Progenitor cell of endocrine pancreas (in vitro differentiated cells): Measurements from ENCODE around the gene UFC1. TPM values are rescaled to one million over a fixed set of nuclear protein-coding genes. Genes with fewer than 3 reads are reported as not detected.
"Not testable (repeated sequence)": the region's sequence is repeated elsewhere in the genome, so short reads cannot be mapped to it uniquely, and the experiment has no call there.

ENCODE experiments used
- DNase-seq: peaks from one replicate; pipeline ENCODE4 v3.0.0; 2021; ENCODE audit warnings: low spot score; ENCODE audit not compliant: unreplicated experiment
- H3K27ac Mint-ChIP-seq: 2 replicates; pipeline ENCODE4 v1.8.0; 2021; ENCODE audit warnings: mild to moderate bottlenecking, moderate library complexity, mixed read lengths
- H3K27me3 Mint-ChIP-seq: 2 replicates; pipeline ENCODE4 v1.8.0; 2021; ENCODE audit warnings: mixed read lengths
- H3K36me3 Mint-ChIP-seq: 2 replicates; pipeline ENCODE4 v1.8.0; 2022; ENCODE audit warnings: mixed read lengths; ENCODE audit not compliant: insufficient read depth
- H3K4me1 Mint-ChIP-seq: 2 replicates; pipeline ENCODE4 v1.8.0; 2021; ENCODE audit warnings: low read depth, mixed read lengths
- H3K4me3 Mint-ChIP-seq: 2 replicates; pipeline ENCODE4 v1.8.0; 2021; ENCODE audit warnings: low read depth, mild to moderate bottlenecking, moderate library complexity, mixed read lengths
- H3K9me3 Mint-ChIP-seq: 2 replicates; pipeline ENCODE4 v1.8.0; 2021; ENCODE audit warnings: low read depth, mixed read lengths
- total RNA-seq: library from RNA; stranded (reverse); gene quantifications from 2 replicates; pipeline ENCODE4 v1.2.1, GENCODE V29; 2021
- TF ChIP-seq, protein P1 (sequence below): fragments of 200-600 bp; sonication (generic); IDR thresholded peaks from one replicate; pipeline ENCODE4 v1.5.0; 2021; ENCODE audit warnings: antibody characterized with exemption, mild to moderate bottlenecking; ENCODE audit not compliant: unreplicated experiment

Gene UFC1
- total RNA-seq, 1 donor from 2014 or later: 139 TPM

DNA sequence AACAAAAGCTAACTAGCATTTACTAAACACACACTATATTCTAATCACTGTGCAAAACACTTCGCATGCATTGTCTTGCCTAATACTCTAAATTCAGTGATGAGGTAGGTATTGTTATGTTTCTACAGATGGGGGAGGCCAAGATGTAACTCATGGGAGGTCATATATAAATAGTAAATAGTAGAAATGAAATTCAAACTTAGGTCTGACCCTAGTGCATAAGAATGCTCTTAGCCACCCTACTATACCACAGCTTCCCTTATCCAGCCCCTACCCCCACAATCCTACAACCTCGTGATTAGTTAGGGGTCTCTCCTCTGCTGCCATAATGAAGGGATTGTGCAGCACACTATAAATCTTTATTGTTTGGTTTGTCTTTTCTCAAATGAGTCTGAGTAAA, 39.2 kb upstream of the UFC1 start:
- TF ChIP-seq, protein P1, sequence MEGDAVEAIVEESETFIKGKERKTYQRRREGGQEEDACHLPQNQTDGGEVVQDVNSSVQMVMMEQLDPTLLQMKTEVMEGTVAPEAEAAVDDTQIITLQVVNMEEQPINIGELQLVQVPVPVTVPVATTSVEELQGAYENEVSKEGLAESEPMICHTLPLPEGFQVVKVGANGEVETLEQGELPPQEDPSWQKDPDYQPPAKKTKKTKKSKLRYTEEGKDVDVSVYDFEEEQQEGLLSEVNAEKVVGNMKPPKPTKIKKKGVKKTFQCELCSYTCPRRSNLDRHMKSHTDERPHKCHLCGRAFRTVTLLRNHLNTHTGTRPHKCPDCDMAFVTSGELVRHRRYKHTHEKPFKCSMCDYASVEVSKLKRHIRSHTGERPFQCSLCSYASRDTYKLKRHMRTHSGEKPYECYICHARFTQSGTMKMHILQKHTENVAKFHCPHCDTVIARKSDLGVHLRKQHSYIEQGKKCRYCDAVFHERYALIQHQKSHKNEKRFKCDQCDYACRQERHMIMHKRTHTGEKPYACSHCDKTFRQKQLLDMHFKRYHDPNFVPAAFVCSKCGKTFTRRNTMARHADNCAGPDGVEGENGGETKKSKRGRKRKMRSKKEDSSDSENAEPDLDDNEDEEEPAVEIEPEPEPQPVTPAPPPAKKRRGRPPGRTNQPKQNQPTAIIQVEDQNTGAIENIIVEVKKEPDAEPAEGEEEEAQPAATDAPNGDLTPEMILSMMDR: no peak
- H3K36me3 Mint-ChIP-seq: peaks cover under 1% of the 10 kb centered on the region
- H3K27ac Mint-ChIP-seq: no peak overlapping the region
- H3K27me3 Mint-ChIP-seq: no peaks in the 10 kb centered on the region
- no peak overlapping the region for H3K4me3 Mint-ChIP-seq
- no peak for DNase-seq
- peaks cover 22% of the 10 kb centered on the region for H3K4me1 Mint-ChIP-seq
- no peaks in the 10 kb centered on the region for H3K9me3 Mint-ChIP-seq

DNA sequence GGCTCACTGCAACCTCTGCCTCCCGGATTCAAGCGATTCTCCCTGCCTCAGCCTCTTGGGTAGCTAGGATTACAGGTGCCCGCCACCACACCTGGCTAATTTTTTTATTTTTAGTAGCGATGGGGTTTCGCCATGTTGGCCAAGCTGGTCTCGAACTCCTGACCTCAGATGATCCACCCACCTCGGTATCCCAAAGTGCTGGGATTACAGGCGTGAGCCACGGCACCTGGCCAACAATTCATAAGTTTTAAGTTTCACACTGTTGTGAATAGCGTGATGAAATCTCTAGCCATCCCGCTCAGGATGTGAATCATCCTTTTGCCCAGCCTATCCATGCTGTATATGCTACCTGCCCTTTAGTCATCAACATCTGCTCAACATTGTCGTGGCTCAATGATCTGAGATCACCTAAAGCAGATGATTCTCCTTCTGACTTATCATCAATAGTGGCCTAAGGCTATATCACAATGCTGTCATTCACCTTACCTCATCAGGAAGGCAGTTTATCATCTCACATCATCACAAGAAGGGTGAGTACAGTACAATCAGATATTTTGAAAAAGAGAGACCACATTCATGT, 38.6 kb upstream of the UFC1 start:
- Mint-ChIP-seq H3K9me3 (no peaks in the 10 kb centered on the region), H3K4me3 (no peak overlapping the region), H3K36me3 (peaks cover 5% of the 10 kb centered on the region), H3K4me1 (peaks cover 24% of the 10 kb centered on the region), H3K27me3 (no peaks in the 10 kb centered on the region), H3K27ac (no peak overlapping the region)
- TF ChIP-seq, protein P1: no peak
- DNase-seq: no peak

DNA sequence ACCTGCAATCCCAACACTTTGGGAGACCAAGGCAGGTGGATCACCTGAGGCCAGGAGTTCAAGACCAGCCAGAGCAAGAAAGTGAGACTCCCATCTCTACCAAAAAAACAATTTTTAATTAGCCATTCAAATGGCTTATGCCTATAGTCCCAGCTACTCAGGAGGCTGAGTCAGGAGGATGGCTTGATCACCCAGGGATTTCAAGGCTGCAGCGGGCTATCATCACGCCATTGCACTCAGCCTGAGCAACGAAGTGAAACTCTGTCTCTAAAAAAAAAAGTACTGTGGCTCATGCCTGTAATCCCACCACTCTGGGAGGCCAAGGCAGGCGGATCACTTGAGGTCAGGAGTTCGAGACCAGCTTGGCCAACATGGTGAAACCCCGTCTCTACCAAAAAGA, 37.8 kb upstream of the UFC1 start:
- Mint-ChIP-seq H3K4me1 (peaks cover 24% of the 10 kb centered on the region), H3K4me3 (peak overlapping the region; percentile 95)
- H3K27ac Mint-ChIP-seq, DNase-seq, H3K36me3 Mint-ChIP-seq, H3K27me3 Mint-ChIP-seq, H3K9me3 Mint-ChIP-seq: not testable (repeated sequence)

DNA sequence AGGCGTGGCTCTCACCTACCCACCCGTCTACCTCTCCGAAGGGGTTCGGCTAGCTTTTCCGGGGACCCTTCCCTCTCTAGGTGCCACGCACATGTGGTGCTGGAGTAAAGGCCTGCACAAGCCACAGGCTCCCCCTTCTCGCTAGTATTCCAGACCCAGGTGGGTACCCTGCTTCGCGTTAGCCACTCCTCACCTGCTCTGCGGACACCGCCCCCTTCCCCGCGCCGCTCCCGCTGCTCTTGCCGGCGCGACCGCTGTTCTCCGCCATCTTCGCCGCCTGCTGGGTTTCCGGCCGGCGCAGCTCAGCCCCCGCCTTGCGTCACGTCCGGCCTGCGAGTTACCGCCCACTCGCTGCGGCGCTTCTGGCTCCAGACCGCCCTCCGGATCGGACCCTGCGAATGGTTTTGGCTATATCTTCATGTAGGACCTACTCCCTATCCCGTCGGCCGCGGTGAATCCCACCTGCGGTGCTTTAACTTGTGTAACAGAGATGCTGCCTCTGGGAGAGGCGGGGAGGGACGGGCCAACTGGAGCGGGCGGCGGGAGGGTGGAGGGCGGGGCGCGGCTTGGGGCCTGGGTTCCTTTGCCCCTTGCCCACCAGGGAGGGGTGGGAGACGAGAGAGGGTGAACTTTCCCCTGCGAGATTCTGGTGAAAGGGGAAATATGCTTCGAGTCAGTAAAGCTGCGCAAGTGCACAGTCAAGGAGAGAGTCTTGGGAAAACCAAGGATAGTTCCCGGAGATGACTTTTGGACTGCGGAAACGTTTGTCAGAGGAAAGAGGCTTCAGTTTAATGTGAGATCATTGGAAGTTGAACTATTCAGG, 35.8 kb upstream of the UFC1 start, which contains the start of the genes NIT1 and PFDN2:
TSS of gene NIT1 (plus strand) at position 347 of the 823 bp plus-strand sequence. CDS start at position 419, 72 bp downstream.
TSS of gene PFDN2 (minus strand) at position 279 of the 823 bp plus-strand sequence. CDS start at position 268, 11 bp downstream.
- TF ChIP-seq, protein P1: no peak
- peak; percentile 82 for DNase-seq
- Mint-ChIP-seq H3K9me3 (no peaks in the 10 kb centered on the region), H3K27me3 (no peaks in the 10 kb centered on the region), H3K36me3 (peaks cover 12% of the 10 kb centered on the region), H3K4me1 (peaks cover 24% of the 10 kb centered on the region), H3K4me3 (peak within 1 kb of the TSS; percentile 95), H3K27ac (peak within 1 kb of the TSS; percentile 97)

DNA sequence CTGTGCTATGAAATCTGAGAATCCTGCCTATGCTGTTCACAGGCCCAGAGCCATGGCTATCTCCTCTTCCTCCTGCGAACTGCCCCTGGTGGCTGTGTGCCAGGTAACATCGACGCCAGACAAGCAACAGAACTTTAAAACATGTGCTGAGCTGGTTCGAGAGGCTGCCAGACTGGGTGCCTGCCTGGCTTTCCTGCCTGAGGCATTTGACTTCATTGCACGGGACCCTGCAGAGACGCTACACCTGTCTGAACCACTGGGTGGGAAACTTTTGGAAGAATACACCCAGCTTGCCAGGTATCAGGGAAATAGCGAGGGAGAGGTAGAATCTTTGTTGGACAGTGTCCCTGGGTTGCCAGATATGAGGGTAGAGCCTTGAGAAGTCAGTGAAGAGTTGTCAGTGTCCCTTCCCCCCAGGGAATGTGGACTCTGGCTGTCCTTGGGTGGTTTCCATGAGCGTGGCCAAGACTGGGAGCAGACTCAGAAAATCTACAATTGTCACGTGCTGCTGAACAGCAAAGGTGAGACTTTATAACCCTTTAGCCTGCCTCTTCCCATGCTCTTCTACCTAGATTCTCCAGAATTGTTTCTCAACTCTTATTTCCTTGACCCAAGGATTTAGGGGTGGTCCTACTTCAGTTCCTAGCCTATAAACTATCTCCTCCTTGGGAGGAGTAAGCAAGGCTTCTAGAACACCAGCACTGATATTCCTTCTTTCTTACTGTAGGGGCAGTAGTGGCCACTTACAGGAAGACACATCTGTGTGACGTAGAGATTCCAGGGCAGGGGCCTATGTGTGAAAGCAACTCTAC, 34.5 kb upstream of the UFC1 start:
- Mint-ChIP-seq H3K36me3 (peaks cover 20% of the 10 kb centered on the region), H3K4me3 (peak overlapping the region; percentile 95), H3K27me3 (no peaks in the 10 kb centered on the region), H3K9me3 (no peaks in the 10 kb centered on the region), H3K27ac (peak overlapping the region; percentile 97), H3K4me1 (peaks cover 24% of the 10 kb centered on the region)
- no peak for DNase-seq
- TF ChIP-seq, protein P1: peak; percentile 40
